Measurements from ENCODE around the gene GLS.

The GLS gene

DNA sequence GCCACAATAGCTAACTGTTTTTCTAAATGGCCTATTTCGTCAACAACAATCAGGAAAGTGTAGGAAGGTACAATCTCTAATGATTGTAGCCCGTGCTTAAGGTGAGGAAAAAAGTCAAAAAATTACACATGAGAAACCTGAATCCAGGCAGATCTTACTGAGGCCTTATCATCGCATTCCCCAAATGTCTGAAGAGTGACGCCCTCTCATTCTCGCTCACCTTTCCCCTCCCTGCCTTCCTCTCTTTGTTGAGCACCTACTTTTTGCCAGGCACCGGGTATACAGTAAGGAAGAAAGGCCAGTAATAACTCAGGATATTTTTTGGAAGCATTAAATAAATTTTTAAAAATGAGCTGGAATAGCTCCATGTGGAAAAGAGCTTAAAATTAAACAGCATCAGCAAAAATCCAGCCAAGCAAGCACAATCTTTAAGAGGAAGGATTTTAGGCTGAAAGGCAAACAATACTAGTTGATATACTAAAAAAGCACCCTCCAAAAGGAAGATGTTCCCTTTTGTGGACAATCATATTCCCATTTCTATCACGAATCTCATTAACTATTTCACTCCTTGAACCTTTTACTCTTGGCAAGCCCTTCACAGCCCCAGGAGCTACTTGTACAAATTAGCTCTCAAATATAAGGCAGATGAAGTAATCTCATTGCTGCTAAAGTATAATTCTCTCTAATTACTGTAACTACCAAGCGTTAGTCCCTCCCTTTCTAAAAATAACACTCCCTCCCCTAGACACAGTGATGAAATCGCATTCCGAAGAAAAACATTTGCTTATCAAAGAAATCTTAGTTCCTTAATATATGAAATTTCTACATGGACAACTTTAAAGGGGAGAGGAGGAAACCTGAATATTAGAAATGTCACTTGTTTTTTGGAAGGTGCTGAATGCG is 93.4 kb downstream of the GLS start:
- Histone ChIP-seq H3K9me2 (replicated peaks; ENCODE audit: low read depth, low read length) (no peaks in the 10 kb centered on the region), H2AFZ (ENCODE audit: low read length) (no peak overlapping the region), H3K4me2 (ENCODE audit: low read depth, low read length, poor library complexity, severe bottlenecking) (no peak overlapping the region), H3K4me1 (ENCODE audit: insufficient read depth, low read length, poor library complexity, severe bottlenecking) (peaks cover 17% of the 10 kb centered on the region), H4K20me1 (ENCODE audit: insufficient read depth, low read length, poor library complexity, severe bottlenecking) (no peaks in the 10 kb centered on the region), H3K79me2 (ENCODE audit: insufficient read depth, low read length) (no peaks in the 10 kb centered on the region), H3F3A (ENCODE audit: low read depth) (no peaks in the 10 kb centered on the region), H3K36me3 (ENCODE audit: insufficient read depth, low read length) (peaks cover 94% of the 10 kb centered on the region), H3K9me3 (ENCODE audit: insufficient read depth, low read depth, low read length) (no peaks in the 10 kb centered on the region), H3K4me3 (ENCODE audit: low read length, poor library complexity, severe bottlenecking) (no peak overlapping the region), H3K9ac (ENCODE audit: low read depth, low read length, poor library complexity, severe bottlenecking) (no peak overlapping the region), H3K27me3 (ENCODE audit: insufficient read depth, low read length, poor library complexity, severe bottlenecking) (no peaks in the 10 kb centered on the region)
- TF ChIP-seq, protein P1, sequence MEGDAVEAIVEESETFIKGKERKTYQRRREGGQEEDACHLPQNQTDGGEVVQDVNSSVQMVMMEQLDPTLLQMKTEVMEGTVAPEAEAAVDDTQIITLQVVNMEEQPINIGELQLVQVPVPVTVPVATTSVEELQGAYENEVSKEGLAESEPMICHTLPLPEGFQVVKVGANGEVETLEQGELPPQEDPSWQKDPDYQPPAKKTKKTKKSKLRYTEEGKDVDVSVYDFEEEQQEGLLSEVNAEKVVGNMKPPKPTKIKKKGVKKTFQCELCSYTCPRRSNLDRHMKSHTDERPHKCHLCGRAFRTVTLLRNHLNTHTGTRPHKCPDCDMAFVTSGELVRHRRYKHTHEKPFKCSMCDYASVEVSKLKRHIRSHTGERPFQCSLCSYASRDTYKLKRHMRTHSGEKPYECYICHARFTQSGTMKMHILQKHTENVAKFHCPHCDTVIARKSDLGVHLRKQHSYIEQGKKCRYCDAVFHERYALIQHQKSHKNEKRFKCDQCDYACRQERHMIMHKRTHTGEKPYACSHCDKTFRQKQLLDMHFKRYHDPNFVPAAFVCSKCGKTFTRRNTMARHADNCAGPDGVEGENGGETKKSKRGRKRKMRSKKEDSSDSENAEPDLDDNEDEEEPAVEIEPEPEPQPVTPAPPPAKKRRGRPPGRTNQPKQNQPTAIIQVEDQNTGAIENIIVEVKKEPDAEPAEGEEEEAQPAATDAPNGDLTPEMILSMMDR (conservative IDR thresholded peaks at IDR 0.05; ENCODE audit: low read length) = no peak

DNA sequence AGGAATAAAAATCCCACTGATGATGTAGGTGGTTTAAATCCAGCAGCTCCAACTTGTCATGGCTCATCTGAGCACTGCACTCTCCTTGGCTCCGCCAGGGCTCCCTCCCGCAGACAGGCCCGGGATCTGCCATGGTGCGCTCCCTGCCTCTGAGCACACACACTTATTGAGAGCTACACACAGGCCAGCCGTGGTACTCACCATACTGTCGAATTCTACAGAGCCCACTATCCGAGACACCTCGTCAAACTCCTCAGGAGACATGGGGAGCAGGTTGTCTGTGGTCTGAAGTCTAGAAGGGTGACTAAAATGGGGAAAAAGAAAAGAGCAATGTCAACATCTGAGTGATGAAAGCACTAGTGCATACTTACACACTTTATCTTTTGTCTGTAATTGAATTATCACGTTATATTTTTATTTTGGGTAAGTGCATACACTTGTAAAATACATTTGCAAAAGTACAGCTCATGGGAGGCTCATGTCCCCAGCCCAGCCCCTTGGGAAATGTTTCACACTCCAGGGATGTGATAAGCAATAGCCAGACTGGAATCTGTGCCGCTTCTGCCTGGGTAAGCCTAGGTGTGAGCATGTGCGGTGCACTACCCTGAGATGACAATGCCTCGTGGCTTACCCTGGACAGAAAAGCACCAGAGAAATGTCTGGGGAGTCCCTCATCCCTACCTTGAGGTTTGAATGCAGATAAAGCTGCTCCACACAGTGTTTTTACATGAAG is 94.2 kb downstream of the GLS start:
- H3K27me3 ChIP-seq (ENCODE audit: insufficient read depth, low read length, poor library complexity, severe bottlenecking) = no peaks in the 10 kb centered on the region
- H3K36me3 ChIP-seq (ENCODE audit: insufficient read depth, low read length) = peaks cover 94% of the 10 kb centered on the region
- no peaks in the 10 kb centered on the region for H3K9me2 ChIP-seq (replicated peaks; ENCODE audit: low read depth, low read length)
- no peaks in the 10 kb centered on the region for H4K20me1 ChIP-seq (ENCODE audit: insufficient read depth, low read length, poor library complexity, severe bottlenecking)
- H3K79me2 ChIP-seq (ENCODE audit: insufficient read depth, low read length) = no peaks in the 10 kb centered on the region
- no peaks in the 10 kb centered on the region for H3K9me3 ChIP-seq (ENCODE audit: insufficient read depth, low read depth, low read length)
- no peak overlapping the region for H2AFZ ChIP-seq (ENCODE audit: low read length)
- TF ChIP-seq EZH2phosphoT487 (IDR thresholded peaks at IDR 0.05; ENCODE audit: borderline replicate concordance) = no peak
- TF ChIP-seq, protein P1 (conservative IDR thresholded peaks at IDR 0.05; ENCODE audit: low read length) = no peak
- peaks cover 25% of the 10 kb centered on the region for H3K4me1 ChIP-seq (ENCODE audit: insufficient read depth, low read length, poor library complexity, severe bottlenecking)
- no peak overlapping the region for H3K9ac ChIP-seq (ENCODE audit: low read depth, low read length, poor library complexity, severe bottlenecking)
- 0 out of 2 replicates have a peak, but pooled peaks cover 4% of the 10 kb centered on the region for H3F3A ChIP-seq (ENCODE audit: low read depth)
- no peak overlapping the region for H3K4me2 ChIP-seq (ENCODE audit: low read depth, low read length, poor library complexity, severe bottlenecking)
- no peak overlapping the region for H3K4me3 ChIP-seq (ENCODE audit: low read length, poor library complexity, severe bottlenecking)

DNA sequence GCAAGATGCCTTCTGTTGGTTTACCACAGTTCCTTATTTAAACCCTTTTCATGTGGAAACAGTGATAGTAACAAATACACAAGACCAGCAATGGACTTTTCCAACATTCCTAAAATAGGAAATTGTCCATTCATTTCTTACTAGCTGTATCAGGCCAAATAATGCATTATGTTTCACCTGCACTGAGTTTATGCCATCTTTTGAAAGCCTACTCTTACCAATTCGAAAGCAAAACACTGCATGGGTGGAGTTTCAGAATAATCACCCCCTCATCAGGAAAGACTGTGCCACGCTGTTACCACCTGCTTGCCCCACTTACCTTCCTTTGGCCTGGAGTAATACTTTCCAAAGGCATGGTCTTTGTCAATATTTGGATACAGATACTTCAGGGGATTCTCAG is 95.9 kb downstream of the GLS start:
- no peaks in the 10 kb centered on the region for H3K9me2 ChIP-seq (replicated peaks; ENCODE audit: low read depth, low read length)
- H3K4me1 ChIP-seq (ENCODE audit: insufficient read depth, low read length, poor library complexity, severe bottlenecking) = peaks cover 32% of the 10 kb centered on the region
- no peaks in the 10 kb centered on the region for H4K20me1 ChIP-seq (ENCODE audit: insufficient read depth, low read length, poor library complexity, severe bottlenecking)
- 0 out of 2 replicates have a peak, but pooled peaks cover 6% of the 10 kb centered on the region for H3F3A ChIP-seq (ENCODE audit: low read depth)
- no peaks in the 10 kb centered on the region for H3K27me3 ChIP-seq (ENCODE audit: insufficient read depth, low read length, poor library complexity, severe bottlenecking)
- TF ChIP-seq EZH2phosphoT487 (IDR thresholded peaks at IDR 0.05; ENCODE audit: borderline replicate concordance) = no peak
- TF ChIP-seq, protein P1 (conservative IDR thresholded peaks at IDR 0.05; ENCODE audit: low read length) = no peak
- H3K9ac ChIP-seq (ENCODE audit: low read depth, low read length, poor library complexity, severe bottlenecking) = no peak overlapping the region
- H3K79me2 ChIP-seq (ENCODE audit: insufficient read depth, low read length) = no peaks in the 10 kb centered on the region
- no peak overlapping the region for H3K4me3 ChIP-seq (ENCODE audit: low read length, poor library complexity, severe bottlenecking)
- H3K9me3 ChIP-seq (ENCODE audit: insufficient read depth, low read depth, low read length) = no peaks in the 10 kb centered on the region
- H2AFZ ChIP-seq (ENCODE audit: low read length) = no peak overlapping the region
- no peak overlapping the region for H3K4me2 ChIP-seq (ENCODE audit: low read depth, low read length, poor library complexity, severe bottlenecking)
- H3K36me3 ChIP-seq (ENCODE audit: insufficient read depth, low read length) = peaks cover 78% of the 10 kb centered on the region; the same call in 1 of the 2 replicates

Data from Loucy (cell line).